K562 (cell line): ENCODE measurements around the gene ANKRD30A. TPM values are rescaled to one million over a fixed set of nuclear protein-coding genes. Genes with fewer than 3 reads are reported as not detected.

Experiments used
- ATAC-seq: fragments of 200-7000 bp; cut with Tn5 transposase; 3 replicates; pipeline ENCODE4 v1.9.1; 2020; ENCODE audit warnings: moderate library complexity
- BruUV-seq: library from RNA; stranded (reverse); fragments of 400-500 nt; replicated peaks from 2 replicates; lab custom pipeline; 2021; lab: Mats Ljungman, UMichigan
- CTCF ChIA-PET: fragments of 300-600 bp; formaldehyde crosslinking; extraction: SDS; loops from one replicate; lab custom pipeline; 2021; ENCODE audit warnings: low intra/inter-chr PET ratio; lab: Yijun Ruan, JAX
- POLR2A ChIA-PET: fragments of 300-600, 350-650 bp; sonication (Branson Sonifier 250); formaldehyde crosslinking; extraction: SDS; loops from one replicate; lab custom pipeline; 2021; ENCODE audit warnings: antibody characterized with exemption, inconsistent platforms; lab: Yijun Ruan, JAX
- DNase-seq, 4 experiments: peaks; one replicate each; pipeline versions ENCODE4 v3.0.0 to v3.0.0-alpha.2; 2011 to 2018; ENCODE audit warnings: low spot score in 3 of 4, mixed read lengths in 3 of 4; ENCODE audit errors: extremely low read depth in 1 of 4
- FAIRE-seq: peaks from 2 replicates; lab custom pipeline; 2011; peaks lifted over from hg19 to GRCh38; lab: Jason Lieb, UNC
- H2AFZ ChIP-seq: 2 replicates; pipeline ENCODE4 v1.6.0; 2011; ENCODE audit warnings: low read depth, low read length, control low read depth, inconsistent platforms
- H3K27ac ChIP-seq: fragments of 200-600 bp; 3 replicates; pipeline ENCODE4 v1.8.0; 2011; ENCODE audit warnings: low read depth, mild to moderate bottlenecking, control low read depth, inconsistent platforms, low read length, moderate library complexity, mixed read lengths; ENCODE audit errors: extremely low read depth
- H3K27me3 ChIP-seq, 2 experiments: fragments of 300-600 bp in 1 of 2; 2 replicates in 1 of 2; 3 replicates in 1 of 2; pipeline versions ENCODE4 v1.6.0 to v1.8.0; 2011; ENCODE audit warnings: inconsistent platforms in 2 of 2, low read length in 2 of 2, mild to moderate bottlenecking in 1 of 2, mixed read lengths in 1 of 2, moderate library complexity in 1 of 2; ENCODE audit not compliant: control insufficient read depth in 2 of 2, insufficient read depth in 2 of 2
- H3K36me3 ChIP-seq: fragments of 300-600 bp; 3 replicates; pipeline ENCODE4 v1.8.0; 2011; ENCODE audit warnings: mild to moderate bottlenecking, low read length, inconsistent platforms; ENCODE audit not compliant: control insufficient read depth, insufficient read depth
- H3K4me1 ChIP-seq, 2 experiments: fragments of 200-600 bp in 1 of 2; replicated peaks in 1 of 2; 2 replicates in 1 of 2; 3 replicates in 1 of 2; pipeline versions ENCODE4 v1.5.1 to v1.8.0; 2011; ENCODE audit warnings: inconsistent platforms in 2 of 2, low read length in 2 of 2, mild to moderate bottlenecking in 1 of 2, mixed read lengths in 1 of 2, moderate library complexity in 1 of 2; ENCODE audit not compliant: control insufficient read depth in 2 of 2, insufficient read depth in 2 of 2
- H3K4me2 ChIP-seq: 2 replicates; pipeline ENCODE4 v1.6.1; 2011; ENCODE audit warnings: low read length, control low read depth, inconsistent platforms, mixed read lengths; ENCODE audit not compliant: insufficient read depth
- H3K4me3 ChIP-seq: fragments of 200-600 bp; sonication (generic), shearing (Covaris generic); 2 replicates; pipeline ENCODE4 v1.5.1; 2016; ENCODE audit warnings: control low read depth, inconsistent platforms
- H3K79me2 ChIP-seq: fragments of 200-600 bp; 3 replicates; pipeline ENCODE4 v1.8.0; 2011; ENCODE audit warnings: low read length, inconsistent platforms; ENCODE audit not compliant: control insufficient read depth, insufficient read depth
- H3K9ac ChIP-seq, 2 experiments: 2 replicates each; pipeline versions ENCODE4 v1.6.0 to v1.6.1; 2011; ENCODE audit warnings: low read depth in 2 of 2, low read length in 2 of 2, control low read depth in 1 of 2, inconsistent platforms in 1 of 2, mild to moderate bottlenecking in 1 of 2, mixed read lengths in 1 of 2; ENCODE audit not compliant: insufficient read depth in 1 of 2
- H3K9me1 ChIP-seq: one replicate; pipeline ENCODE4 v1.6.0; 2011; ENCODE audit warnings: inconsistent platforms, mild to moderate bottlenecking, low read length, moderate library complexity; ENCODE audit not compliant: control insufficient read depth, insufficient read depth
- H3K9me3 ChIP-seq: replicated peaks from 2 replicates; pipeline ENCODE4 v1.5.1; 2011; ENCODE audit warnings: low read depth, low read length, inconsistent platforms; ENCODE audit not compliant: control insufficient read depth, insufficient read depth
- H4K20me1 ChIP-seq: replicated peaks from 2 replicates; pipeline ENCODE4 v1.6.1; 2011; ENCODE audit warnings: low read length, inconsistent platforms, mixed read lengths; ENCODE audit not compliant: control insufficient read depth, insufficient read depth
- MLLT1 ChIP-seq, 2 experiments: fragments of 450-650 bp; IDR thresholded peaks; 2 replicates each; pipeline ENCODE4 v1.6.1; 2016
- NFE2 ChIP-seq: IDR thresholded peaks from 2 replicates; pipeline ENCODE4 v1.6.1; 2014; ENCODE audit warnings: antibody characterized with exemption, low read depth
- RUNX1 ChIP-seq: sonication (generic); IDR thresholded peaks from 2 replicates; pipeline ENCODE4 v1.6.1; 2016; ENCODE audit warnings: antibody characterized with exemption, low read depth
- SMARCC2 ChIP-seq: fragments of 450-650 bp; IDR thresholded peaks from 2 replicates; pipeline ENCODE4 v1.6.1; 2017; ENCODE audit warnings: antibody characterized with exemption, moderate library complexity, mild to moderate bottlenecking, low read depth
- ZNF766 ChIP-seq: fragments of 200-800 bp; sonication (Bioruptor generic); conservative IDR thresholded peaks from 2 replicates; pipeline ENCODE4 v1.6.1; 2016; ENCODE audit warnings: missing genetic modification characterization, missing compliant biosample characterization
- WGBS: fragments of 100-300 bp; shearing (Covaris generic); methylation state at CpG from one replicate; pipeline ENCODE4 v1.1.6; 2016; ENCODE audit warnings: low coverage, mixed read lengths; ENCODE audit not compliant: insufficient coverage; ENCODE audit errors: missing lambda C conversion rate; 5-methylcytosine and 5-hydroxymethylcytosine counted together
- in situ Hi-C: fragments of 300-500 bp; cut with MboI; formaldehyde crosslinking; loops from 4 replicates; pipeline ENCODE4 v1.15.0; 2018; ENCODE audit warnings: inconsistent platforms, mixed read lengths
- intact Hi-C: fragments of 100-400 bp; cut with micrococcal nuclease; formaldehyde crosslinking; loops from 2 replicates; pipeline ENCODE4 v1.14.2; 2022
- polyA plus RNA-seq, 8 experiments: library from polyadenylated mRNA; depleted of rRNA in 4 of 8; stranded (reverse) in 5 of 8; unstranded in 3 of 8; fragments of >200 nt; fragmentation: Nextera tagmentation in 2 of 8; fragmentation: Illumina TruSeq in 1 of 8; extraction: Ambion mirVana in 2 of 8; extraction: Trizol in 1 of 8; gene quantifications; 2 replicates each; pipeline versions ENCODE4 v1.2.1 to v1.2.3, GENCODE V29; 2011 to 2014; ENCODE audit warnings: inconsistent platforms in 1 of 8, missing spikeins in 1 of 8
- total RNA-seq, 7 experiments: library from RNA; depleted of rRNA in 6 of 7; stranded (reverse); fragments of >200 nt in 6 of 7; fragmentation: Illumina TruSeq in 2 of 7; extraction: Trizol in 2 of 7; gene quantifications; 2 replicates each; pipeline versions ENCODE4 v1.2.1 to v1.2.3, GENCODE V29; 2011 to 2021; ENCODE audit warnings: low replicate concordance in 1 of 7

ANKRD30A gene
- total and polyA plus RNA-seq, 9 of the 15 experiments (the other 6 are each of a cell fraction or from before 2014, with no cell fraction given): 0.04 to 0.09 (median 0.07) TPM; not detected in 6

GRCh38 chr10:37095792-37096573 lies 29.4 kb upstream of the ANKRD30A start:
- WGBS: 0% methylated on average over 3 of the region's 3 CpGs
- Histone ChIP-seq H4K20me1 (no peaks in the 10 kb centered on the region), H3K9ac (no peak overlapping the region), H3K36me3 (no peaks in the 10 kb centered on the region), H3K27ac (no peak overlapping the region), H3K9me3 (no peaks in the 10 kb centered on the region), H3K4me1 (no peaks in the 10 kb centered on the region), H3K4me3 (no peak overlapping the region), H3K27me3 (no peaks in the 10 kb centered on the region), H3K79me2 (no peaks in the 10 kb centered on the region), H2AFZ (no peak overlapping the region), H3K9me1 (no peaks in the 10 kb centered on the region), H3K4me2 (no peak overlapping the region)
- POLR2A ChIA-PET: no interaction called here
- intact Hi-C loops (no loop called here), in situ Hi-C loops (no loop called here)
- no TSS peak for BruUV-seq
- no peak for DNase-seq
- TF ChIP-seq MLLT1 (IDR thresholded peaks at IDR 0.05): no peak
- TF ChIP-seq NFE2: no peak
- TF ChIP-seq RUNX1: no peak
- no peak for TF ChIP-seq SMARCC2
- no peak for TF ChIP-seq ZNF766 (CRISPR knock-in tag)
- ATAC-seq: no peak
- FAIRE-seq: no peak
- CTCF ChIA-PET: no interaction called here
